ENCODE measurements around the gene TP53BP2.
"Not testable (repeated sequence)": the region's sequence is repeated elsewhere in the genome, so short reads cannot be mapped to it uniquely, and the experiment has no call there.

Gene TP53BP2

DNA sequence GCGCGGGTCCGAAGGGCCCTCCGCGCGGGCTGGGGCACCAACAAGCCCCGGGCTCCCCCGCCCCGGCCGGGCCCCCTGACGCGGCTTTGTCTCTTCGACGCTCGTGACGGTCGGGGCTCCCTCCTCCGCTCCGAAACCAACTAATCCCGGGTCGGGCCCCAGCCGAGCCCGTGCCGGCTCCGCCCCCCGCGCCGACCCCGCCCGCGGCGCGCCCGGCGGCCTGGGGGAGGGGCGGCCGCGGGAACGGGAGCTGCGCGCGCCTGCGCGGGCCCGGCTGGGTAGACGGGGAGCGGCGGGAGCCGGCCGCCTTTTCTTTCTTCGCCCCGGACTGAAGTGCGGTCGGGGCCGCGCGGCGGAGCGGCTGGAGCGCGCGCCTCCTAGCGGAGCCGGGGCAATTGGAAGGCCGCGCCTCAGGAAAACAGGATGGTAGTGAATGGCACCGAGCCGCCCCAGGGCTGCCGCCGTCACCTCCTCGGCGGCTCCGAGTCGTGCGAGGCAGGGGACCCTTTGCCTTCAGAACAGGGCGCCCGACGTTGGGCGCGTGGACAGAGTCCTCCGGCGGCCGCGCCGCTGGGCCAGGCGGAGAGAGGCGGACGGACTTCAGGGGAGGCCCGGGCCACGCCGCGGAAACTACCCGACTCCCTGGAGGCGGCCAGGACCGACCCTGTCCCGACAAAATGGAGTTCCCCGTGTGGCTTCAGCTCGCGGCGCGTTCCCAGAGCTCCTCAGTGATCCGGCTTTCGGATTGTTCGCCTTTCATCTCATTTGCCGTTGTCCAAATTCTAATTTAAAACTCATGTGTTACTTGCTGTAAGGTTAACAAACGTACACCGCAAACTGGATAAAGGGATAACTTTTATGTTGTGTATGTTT lies at the start of gene TP53BP2:
TSS of gene TP53BP2 (minus strand) at position 138 of the 873 bp plus-strand sequence. CDS start 267 bp downstream, outside the sequence.
- Histone ChIP-seq H3F3A (ENCODE audit: low read depth) (0 out of 2 replicates have a peak, but pooled peaks cover 3% of the 10 kb centered on the region), H3K36me3 (ENCODE audit: insufficient read depth, low read length) (no peaks in the 10 kb centered on the region), H3K9me2 (replicated peaks; ENCODE audit: low read depth, low read length) (no peaks in the 10 kb centered on the region), H3K79me2 (ENCODE audit: insufficient read depth, low read length) (peaks cover 44% of the 10 kb centered on the region), H3K4me1 (ENCODE audit: insufficient read depth, low read length, poor library complexity, severe bottlenecking) (peaks cover 26% of the 10 kb centered on the region), H3K27me3 (ENCODE audit: insufficient read depth, low read length, poor library complexity, severe bottlenecking) (no peaks in the 10 kb centered on the region), H3K4me2 (ENCODE audit: low read depth, low read length, poor library complexity, severe bottlenecking) (peak within 1 kb of the TSS; percentile 84), H2AFZ (ENCODE audit: low read length) (peak within 1 kb of the TSS; percentile 85), H3K9me3 (ENCODE audit: insufficient read depth, low read depth, low read length) (no peaks in the 10 kb centered on the region), H3K9ac (ENCODE audit: low read depth, low read length, poor library complexity, severe bottlenecking) (peak within 1 kb of the TSS; percentile 81), H4K20me1 (ENCODE audit: insufficient read depth, low read length, poor library complexity, severe bottlenecking) (peaks cover 33% of the 10 kb centered on the region), H3K4me3 (ENCODE audit: low read length, poor library complexity, severe bottlenecking) (peak within 1 kb of the TSS; percentile 84)
- TF ChIP-seq CTCF (conservative IDR thresholded peaks at IDR 0.05; ENCODE audit: low read length) (peak; percentile 47), EZH2phosphoT487 (IDR thresholded peaks at IDR 0.05; ENCODE audit: borderline replicate concordance) (no peak)

- not testable (repeated sequence) for H3K4me2 ChIP-seq (ENCODE audit: low read depth, low read length, poor library complexity, severe bottlenecking); H3K27me3 ChIP-seq (ENCODE audit: insufficient read depth, low read length, poor library complexity, severe bottlenecking); H3K79me2 ChIP-seq (ENCODE audit: insufficient read depth, low read length); H3K9ac ChIP-seq (ENCODE audit: low read depth, low read length, poor library complexity, severe bottlenecking); H2AFZ ChIP-seq (ENCODE audit: low read length); H3K4me1 ChIP-seq (ENCODE audit: insufficient read depth, low read length, poor library complexity, severe bottlenecking); H4K20me1 ChIP-seq (ENCODE audit: insufficient read depth, low read length, poor library complexity, severe bottlenecking); H3K4me3 ChIP-seq (ENCODE audit: low read length, poor library complexity, severe bottlenecking); H3K9me3 ChIP-seq (ENCODE audit: insufficient read depth, low read depth, low read length); H3F3A ChIP-seq (ENCODE audit: low read depth); H3K36me3 ChIP-seq (ENCODE audit: insufficient read depth, low read length); H3K9me2 ChIP-seq (replicated peaks; ENCODE audit: low read depth, low read length)
Observed at GRCh38 chr1:223890494-223890893, 44.7 kb upstream of the TP53BP2 start.

GRCh38 chr1:223889319-223889718 lies 43.6 kb upstream of the TP53BP2 start:
- not testable (repeated sequence) for H3K79me2 ChIP-seq (ENCODE audit: insufficient read depth, low read length); H3K4me3 ChIP-seq (ENCODE audit: low read length, poor library complexity, severe bottlenecking); H3K4me1 ChIP-seq (ENCODE audit: insufficient read depth, low read length, poor library complexity, severe bottlenecking); H3K36me3 ChIP-seq (ENCODE audit: insufficient read depth, low read length); H3K27me3 ChIP-seq (ENCODE audit: insufficient read depth, low read length, poor library complexity, severe bottlenecking); H3K9ac ChIP-seq (ENCODE audit: low read depth, low read length, poor library complexity, severe bottlenecking); H2AFZ ChIP-seq (ENCODE audit: low read length); H3K9me3 ChIP-seq (ENCODE audit: insufficient read depth, low read depth, low read length); H3F3A ChIP-seq (ENCODE audit: low read depth); H3K4me2 ChIP-seq (ENCODE audit: low read depth, low read length, poor library complexity, severe bottlenecking); H4K20me1 ChIP-seq (ENCODE audit: insufficient read depth, low read length, poor library complexity, severe bottlenecking); H3K9me2 ChIP-seq (replicated peaks; ENCODE audit: low read depth, low read length)

- Histone ChIP-seq H3K27me3 (ENCODE audit: insufficient read depth, low read length, poor library complexity, severe bottlenecking) (no peaks in the 10 kb centered on the region), H3K9me2 (replicated peaks; ENCODE audit: low read depth, low read length) (no peaks in the 10 kb centered on the region), H4K20me1 (ENCODE audit: insufficient read depth, low read length, poor library complexity, severe bottlenecking) (no peaks in the 10 kb centered on the region), H3K4me2 (ENCODE audit: low read depth, low read length, poor library complexity, severe bottlenecking) (no peak overlapping the region), H3K79me2 (ENCODE audit: insufficient read depth, low read length) (no peaks in the 10 kb centered on the region), H3K4me3 (ENCODE audit: low read length, poor library complexity, severe bottlenecking) (no peak overlapping the region), H3K9me3 (ENCODE audit: insufficient read depth, low read depth, low read length) (no peaks in the 10 kb centered on the region), H2AFZ (ENCODE audit: low read length) (no peak overlapping the region), H3K9ac (ENCODE audit: low read depth, low read length, poor library complexity, severe bottlenecking) (no peak overlapping the region), H3K36me3 (ENCODE audit: insufficient read depth, low read length) (no peaks in the 10 kb centered on the region), H3K4me1 (ENCODE audit: insufficient read depth, low read length, poor library complexity, severe bottlenecking) (no peaks in the 10 kb centered on the region), H3F3A (ENCODE audit: low read depth) (no peaks in the 10 kb centered on the region)
- TF ChIP-seq EZH2phosphoT487 (IDR thresholded peaks at IDR 0.05; ENCODE audit: borderline replicate concordance) = no peak
- TF ChIP-seq CTCF (conservative IDR thresholded peaks at IDR 0.05; ENCODE audit: low read length) = no peak
Observed at GRCh38 chr1:223887747-223888418, 42.1 kb upstream of the TP53BP2 start.
